IPS-NIHi7 (cell line): Measurements from ENCODE around the gene LRRC71.

Source experiments
- DNase-seq: peaks from one replicate; pipeline ENCODE4 v3.0.0; 2012; ENCODE audit warnings: mixed read lengths; ENCODE audit errors: extremely low spot score

Gene LRRC71

GRCh38 chr1:156947127-156947526 is 26.7 kb downstream of the LRRC71 start:
- no peak for DNase-seq

GRCh38 chr1:156947818-156948525 is 27.5 kb downstream of the LRRC71 start:
- no peak for DNase-seq

- peak; percentile 65 for DNase-seq
Observed at GRCh38 chr1:156948708-156949107, 28.3 kb downstream of the LRRC71 start.

- no peak for DNase-seq
Observed at GRCh38 chr1:156949127-156949526, 28.7 kb downstream of the LRRC71 start.

GRCh38 chr1:156951371-156951770 is 30.9 kb downstream of the LRRC71 start:
- no peak for DNase-seq

- no peak for DNase-seq
Observed at GRCh38 chr1:156953571-156953970, 33.1 kb downstream of the LRRC71 start.

- no peak for DNase-seq
Observed at GRCh38 chr1:156956333-156956732, 35.9 kb downstream of the LRRC71 start.

GRCh38 chr1:156957634-156958033 is 37.2 kb downstream of the LRRC71 start:
- no peak for DNase-seq

- no peak for DNase-seq
Observed at GRCh38 chr1:156958247-156958714, 37.8 kb downstream of the LRRC71 start.

- DNase-seq: no peak
Observed at GRCh38 chr1:156959414-156959813, 39.0 kb downstream of the LRRC71 start.

- no peak for DNase-seq
Observed at GRCh38 chr1:156959925-156960324, 39.5 kb downstream of the LRRC71 start.

- no peak for DNase-seq
Observed at GRCh38 chr1:156961709-156962108, 41.3 kb downstream of the LRRC71 start.

GRCh38 chr1:156963621-156964020 is 43.2 kb downstream of the LRRC71 start:
- DNase-seq: no peak

- DNase-seq: no peak
Observed at GRCh38 chr1:156964441-156964840, 44.0 kb downstream of the LRRC71 start.

- no peak for DNase-seq
Observed at GRCh38 chr1:156969496-156969895, 49.1 kb downstream of the LRRC71 start.

- DNase-seq: no peak
Observed at GRCh38 chr1:156970017-156970416, 49.6 kb downstream of the LRRC71 start.

- DNase-seq: no peak
Observed at GRCh38 chr1:156973417-156973816, 53.0 kb downstream of the LRRC71 start.

GRCh38 chr1:156975084-156975483 is 54.7 kb downstream of the LRRC71 start:
- DNase-seq: no peak

- DNase-seq: no peak
Observed at GRCh38 chr1:156980551-156980950, 60.1 kb downstream of the LRRC71 start.
